ENCODE measurements around the gene IRF2BP1.

Gene IRF2BP1

GRCh38 chr19:45885556-45886426 lies at the start of gene IRF2BP1:
TSS of gene IRF2BP1 (minus strand) at chr19:45886141. CDS start at chr19:45885774, 367 bp downstream.
- peak; percentile 69 to 83 for DNase-seq (ENCODE audit: extremely low read depth in 1 of 2, low read depth in 1 of 2)

- DNase-seq (ENCODE audit: extremely low read depth in 1 of 2, low read depth in 1 of 2), result no peak
These were observed 49.3 kb upstream of the IRF2BP1 start for GRCh38 chr19:45935267-45935666.

- no peak for DNase-seq (ENCODE audit: extremely low read depth in 1 of 2, low read depth in 1 of 2)
These were observed 48.8 kb upstream of the IRF2BP1 start for GRCh38 chr19:45934551-45935230.

GRCh38 chr19:45933759-45934158 lies 47.8 kb upstream of the IRF2BP1 start:
- DNase-seq (ENCODE audit: extremely low read depth in 1 of 2, low read depth in 1 of 2), result no peak

GRCh38 chr19:45931055-45931454 lies 45.1 kb upstream of the IRF2BP1 start:
- no peak for DNase-seq (ENCODE audit: extremely low read depth in 1 of 2, low read depth in 1 of 2)

GRCh38 chr19:45929247-45929646 lies 43.3 kb upstream of the IRF2BP1 start:
- no peak for DNase-seq (ENCODE audit: extremely low read depth in 1 of 2, low read depth in 1 of 2)

- peak; percentile 56 to 84 for DNase-seq (ENCODE audit: extremely low read depth in 1 of 2, low read depth in 1 of 2)
These were observed 41.8 kb upstream of the IRF2BP1 start for GRCh38 chr19:45927565-45928261.

GRCh38 chr19:45924891-45925447 lies 39.0 kb upstream of the IRF2BP1 start:
- DNase-seq (ENCODE audit: extremely low read depth in 1 of 2, low read depth in 1 of 2), result no peak

- no peak for DNase-seq (ENCODE audit: extremely low read depth in 1 of 2, low read depth in 1 of 2)
These were observed 36.3 kb upstream of the IRF2BP1 start for GRCh38 chr19:45922281-45922680.

GRCh38 chr19:45920458-45920857 lies 34.5 kb upstream of the IRF2BP1 start:
- no peak for DNase-seq (ENCODE audit: extremely low read depth in 1 of 2, low read depth in 1 of 2)

GRCh38 chr19:45919678-45920077 lies 33.7 kb upstream of the IRF2BP1 start:
- DNase-seq (ENCODE audit: extremely low read depth in 1 of 2, low read depth in 1 of 2), result no peak

- no peak for DNase-seq (ENCODE audit: extremely low read depth in 1 of 2, low read depth in 1 of 2)
These were observed 32.8 kb upstream of the IRF2BP1 start for GRCh38 chr19:45918721-45919120.

- DNase-seq (ENCODE audit: extremely low read depth in 1 of 2, low read depth in 1 of 2), result no peak
These were observed 31.6 kb upstream of the IRF2BP1 start for GRCh38 chr19:45917421-45918091.

GRCh38 chr19:45913874-45914830 lies 28.2 kb upstream of the IRF2BP1 start, which contains the start of gene NANOS2:
TSS of gene NANOS2 (minus strand) at chr19:45914778. CDS start at chr19:45914693, 85 bp downstream.
- no peak for DNase-seq (ENCODE audit: extremely low read depth in 1 of 2, low read depth in 1 of 2)

GRCh38 chr19:45911291-45911690 lies 25.4 kb upstream of the IRF2BP1 start:
- no peak for DNase-seq (ENCODE audit: extremely low read depth in 1 of 2, low read depth in 1 of 2)

- DNase-seq (ENCODE audit: extremely low read depth in 1 of 2, low read depth in 1 of 2), result no peak
These were observed 23.0 kb upstream of the IRF2BP1 start for GRCh38 chr19:45908956-45909355.

- no peak for DNase-seq (ENCODE audit: extremely low read depth in 1 of 2, low read depth in 1 of 2)
These were observed 20.3 kb upstream of the IRF2BP1 start for GRCh38 chr19:45906221-45906620.

- no peak for DNase-seq (ENCODE audit: extremely low read depth in 1 of 2, low read depth in 1 of 2)
These were observed 19.1 kb upstream of the IRF2BP1 start for GRCh38 chr19:45905011-45905410.

All from stimulated activated CD8-positive, alpha-beta memory T cell treated with anti-CD3 and anti-CD28 coated beads, Interleukin-7, amount 100 ng/mL, for 48 hours (primary cell).